ENCODE data around the gene LYPLAL1.
"Not testable (repeated sequence)": the region's sequence is repeated elsewhere in the genome, so short reads cannot be mapped to it uniquely, and the experiment has no call there.

- not testable (repeated sequence) for TF ChIP-seq CTCF (IDR thresholded peaks at IDR 0.05; ENCODE audit: low read length); EZH2 (optimal IDR thresholded peaks at IDR 0.05; ENCODE audit: low read depth, low read length); EZH2phosphoT487 (IDR thresholded peaks at IDR 0.05; ENCODE audit: low read length)
Measured at GRCh38 chr1:219250468-219250867, 76.8 kb downstream of the LYPLAL1 start.

Data from MM.1S (cell line).